Cortex of kidney (tissue), 1 donor: ENCODE data around the gene PRSS21.
A peak's percentile ranks its signal among the peaks of the same experiment; 100 is the strongest.

Experiments used
- DNase-seq: peaks from one replicate; lab custom pipeline; 2025; lab: John Stamatoyannopoulos, UW

PRSS21 gene

GRCh38 chr16:2816751-2817339 is at the start of gene PRSS21:
Gene PRSS21, plus strand, starts transcription at chr16:2817237. Its CDS starts 32 bp downstream, at chr16:2817269.
- DNase-seq: no peak

- no peak for DNase-seq
Observed at GRCh38 chr16:2767891-2768290, 49.1 kb upstream of the PRSS21 start.

- no peak for DNase-seq
Observed at GRCh38 chr16:2768403-2769089, 48.5 kb upstream of the PRSS21 start.

GRCh38 chr16:2769100-2769529 is 47.9 kb upstream of the PRSS21 start:
- DNase-seq: no peak

- DNase-seq: no peak
Observed at GRCh38 chr16:2769675-2770056, 47.4 kb upstream of the PRSS21 start.

GRCh38 chr16:2770057-2770951 is 46.7 kb upstream of the PRSS21 start:
- no peak for DNase-seq

GRCh38 chr16:2771496-2772402 is 45.3 kb upstream of the PRSS21 start:
- no peak for DNase-seq

- DNase-seq: no peak
Observed at GRCh38 chr16:2773188-2773968, 43.7 kb upstream of the PRSS21 start.

GRCh38 chr16:2774161-2774891 is 42.7 kb upstream of the PRSS21 start:
- DNase-seq: no peak

GRCh38 chr16:2775131-2775716 is 41.8 kb upstream of the PRSS21 start:
- no peak for DNase-seq

GRCh38 chr16:2775765-2776499 is 41.1 kb upstream of the PRSS21 start:
- DNase-seq: no peak

GRCh38 chr16:2776500-2777139 is 40.4 kb upstream of the PRSS21 start:
- DNase-seq: no peak

- peak; percentile 64 for DNase-seq
Observed at GRCh38 chr16:2777231-2777902, 39.7 kb upstream of the PRSS21 start, which contains the start of gene ELOB. Gene ELOB, minus strand, starts transcription at chr16:2777280. Its CDS starts 41 bp downstream, at chr16:2777239.

GRCh38 chr16:2777903-2778629 is 39.0 kb upstream of the PRSS21 start:
- DNase-seq: no peak

GRCh38 chr16:2778630-2778958 is 38.4 kb upstream of the PRSS21 start:
- no peak for DNase-seq

- no peak for DNase-seq
Observed at GRCh38 chr16:2779151-2779920, 37.7 kb upstream of the PRSS21 start.
